Upper lobe of right lung (tissue), 1 donor: ENCODE data around the gene ZNF343. TPM values are rescaled to one million over a fixed set of nuclear protein-coding genes. Genes with fewer than 3 reads are reported as not detected.

ENCODE experiments used
- ATAC-seq: fragments of 200-7000 bp; cut with Tn5 transposase; one replicate; pipeline ENCODE4 v1.9.1; 2020; ENCODE audit warnings: mild to moderate bottlenecking, moderate library complexity
- DNase-seq: peaks from one replicate; pipeline ENCODE4 v3.0.0-alpha.2; 2020
- H3K27ac ChIP-seq: fragments of 200-600 bp; one replicate; pipeline ENCODE4 v1.8.0; 2022
- H3K27me3 ChIP-seq: fragments of 200-600 bp; one replicate; pipeline ENCODE4 v1.8.0; 2022; ENCODE audit warnings: mild to moderate bottlenecking
- H3K36me3 ChIP-seq: fragments of 200-600 bp; one replicate; pipeline ENCODE4 v1.8.0; 2022
- H3K4me1 ChIP-seq: fragments of 200-600 bp; one replicate; pipeline ENCODE4 v1.8.0; 2022
- H3K4me3 ChIP-seq: fragments of 200-600 bp; one replicate; pipeline ENCODE4 v1.8.0; 2022; ENCODE audit warnings: mild to moderate bottlenecking
- H3K9me3 ChIP-seq: fragments of 200-600 bp; one replicate; pipeline ENCODE4 v1.8.0; 2022
- intact Hi-C: fragments of 100-400 bp; cut with DNase I; formaldehyde crosslinking; loops from one replicate; pipeline ENCODE4 v1.11.0; 2022
- total RNA-seq: library from RNA; stranded (reverse); fragmentation: NEBNext Ultra II Directional; extraction: Animal tissue kit (Norgen Biotek cat#: 25700); gene quantifications from one replicate; pipeline ENCODE4 v1.2.1, GENCODE V29; 2021
- TF ChIP-seq, protein P1 (sequence below): fragments of 200-600 bp; IDR thresholded peaks from one replicate; pipeline ENCODE4 v1.8.0; 2022; ENCODE audit warnings: antibody characterized with exemption
- donor health status: DM: no; HTN: yes; CAD: no; lungs with severe emphysema.

ZNF343 gene
- total RNA-seq, 1 donor from 2014 or later: 8.3 TPM

DNA sequence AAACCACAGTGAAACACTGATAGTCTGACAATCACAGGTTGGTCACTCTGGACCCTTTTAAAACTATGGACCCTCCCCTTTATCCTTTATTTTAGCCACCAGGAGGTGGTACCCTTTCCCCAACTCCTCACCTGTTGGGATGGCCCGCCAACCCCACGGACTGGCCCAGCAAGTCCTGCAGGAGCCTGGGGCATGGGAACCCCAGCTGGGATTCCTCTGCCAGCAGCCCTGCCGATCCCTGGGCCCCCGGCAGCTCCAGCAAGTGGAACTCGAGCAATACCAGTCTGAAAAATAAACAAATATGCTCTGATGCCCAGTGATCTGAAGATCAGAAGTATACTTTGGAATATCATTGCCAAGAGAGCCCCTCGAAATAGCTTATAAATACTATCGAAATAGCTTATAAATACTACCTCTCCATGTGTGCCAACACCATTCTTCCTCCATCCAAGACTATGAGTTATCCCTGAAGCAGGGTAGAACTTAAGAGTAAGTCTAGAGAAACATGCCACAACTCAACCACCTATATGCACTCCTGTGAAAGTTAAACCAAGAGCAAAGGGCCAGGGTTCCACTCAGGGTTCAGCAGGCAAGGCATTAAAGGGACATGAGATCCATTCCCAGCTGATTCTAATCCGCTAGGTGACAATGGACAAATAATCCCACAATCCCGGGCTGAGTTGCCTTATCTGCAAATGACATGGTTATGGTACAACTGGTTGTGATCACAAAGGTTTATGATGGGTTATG, 44.9 kb downstream of the ZNF343 start:
- DNase-seq: no peak
- Histone ChIP-seq H3K9me3 (no peaks in the 10 kb centered on the region), H3K27ac (no peak overlapping the region), H3K4me3 (no peak overlapping the region), H3K4me1 (peaks cover 4% of the 10 kb centered on the region), H3K36me3 (peaks cover 90% of the 10 kb centered on the region), H3K27me3 (no peaks in the 10 kb centered on the region)
- TF ChIP-seq, protein P1, sequence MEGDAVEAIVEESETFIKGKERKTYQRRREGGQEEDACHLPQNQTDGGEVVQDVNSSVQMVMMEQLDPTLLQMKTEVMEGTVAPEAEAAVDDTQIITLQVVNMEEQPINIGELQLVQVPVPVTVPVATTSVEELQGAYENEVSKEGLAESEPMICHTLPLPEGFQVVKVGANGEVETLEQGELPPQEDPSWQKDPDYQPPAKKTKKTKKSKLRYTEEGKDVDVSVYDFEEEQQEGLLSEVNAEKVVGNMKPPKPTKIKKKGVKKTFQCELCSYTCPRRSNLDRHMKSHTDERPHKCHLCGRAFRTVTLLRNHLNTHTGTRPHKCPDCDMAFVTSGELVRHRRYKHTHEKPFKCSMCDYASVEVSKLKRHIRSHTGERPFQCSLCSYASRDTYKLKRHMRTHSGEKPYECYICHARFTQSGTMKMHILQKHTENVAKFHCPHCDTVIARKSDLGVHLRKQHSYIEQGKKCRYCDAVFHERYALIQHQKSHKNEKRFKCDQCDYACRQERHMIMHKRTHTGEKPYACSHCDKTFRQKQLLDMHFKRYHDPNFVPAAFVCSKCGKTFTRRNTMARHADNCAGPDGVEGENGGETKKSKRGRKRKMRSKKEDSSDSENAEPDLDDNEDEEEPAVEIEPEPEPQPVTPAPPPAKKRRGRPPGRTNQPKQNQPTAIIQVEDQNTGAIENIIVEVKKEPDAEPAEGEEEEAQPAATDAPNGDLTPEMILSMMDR: no peak
- ATAC-seq: no peak
- intact Hi-C loops: no loop called here

DNA sequence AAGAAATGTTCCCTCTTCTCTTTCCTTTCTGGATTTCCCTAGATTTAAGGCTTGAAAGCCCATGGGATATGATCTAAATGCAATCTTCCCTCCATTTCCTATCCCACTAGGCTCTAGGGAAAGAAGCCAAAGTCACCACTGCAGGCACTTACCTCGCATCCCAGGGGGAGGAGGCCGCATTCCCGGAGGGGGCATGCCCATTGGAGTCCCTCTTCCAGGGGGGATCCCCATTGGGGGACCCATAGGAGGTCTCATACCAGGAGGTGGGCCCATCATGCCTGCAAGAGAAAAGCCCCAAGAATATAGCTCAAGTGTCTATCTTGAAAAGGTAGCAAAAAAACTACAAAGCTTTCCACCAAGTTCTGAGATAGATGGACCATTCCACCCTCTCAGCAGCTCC, 46.2 kb downstream of the ZNF343 start:
- DNase-seq (no peak), ATAC-seq (no peak)
- H3K27ac ChIP-seq: no peak overlapping the region
- no peaks in the 10 kb centered on the region for H3K9me3 ChIP-seq
- no peaks in the 10 kb centered on the region for H3K4me1 ChIP-seq
- peaks cover 80% of the 10 kb centered on the region for H3K36me3 ChIP-seq
- TF ChIP-seq, protein P1: no peak
- intact Hi-C loops: no loop called here
- no peaks in the 10 kb centered on the region for H3K27me3 ChIP-seq
- no peak overlapping the region for H3K4me3 ChIP-seq

DNA sequence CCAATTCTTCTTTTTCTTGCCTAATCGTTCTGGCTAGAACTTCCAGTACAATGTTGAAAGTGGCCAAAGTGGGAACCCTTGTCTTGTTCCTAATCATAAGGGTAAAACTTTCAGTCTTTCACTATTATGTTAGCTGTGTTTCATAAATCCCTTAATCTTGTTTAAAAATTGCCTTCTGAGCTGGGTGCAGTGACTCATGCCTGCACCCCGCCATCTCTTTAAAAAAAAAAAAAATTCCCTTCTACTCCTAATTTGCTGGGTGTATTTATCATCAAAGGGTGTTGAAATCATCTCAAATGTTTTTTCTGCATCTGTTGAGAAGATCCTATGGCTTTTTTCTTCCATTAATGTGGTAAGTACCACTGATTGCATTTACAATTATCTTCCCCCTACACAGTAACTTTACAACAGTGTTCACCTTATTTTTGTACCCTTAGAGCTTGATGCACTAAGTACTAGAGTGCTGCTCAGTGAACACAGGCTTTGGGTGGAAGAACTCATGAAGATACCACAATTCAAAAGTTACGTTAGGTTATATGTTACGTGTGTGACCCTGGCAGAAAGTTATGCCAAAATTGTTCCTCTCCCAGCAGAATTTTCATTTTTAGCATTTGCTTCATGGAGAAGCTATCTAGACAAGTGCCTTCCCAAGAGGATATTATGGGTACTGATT, 47.8 kb downstream of the ZNF343 start:
- Histone ChIP-seq H3K27ac (no peak overlapping the region), H3K4me1 (no peaks in the 10 kb centered on the region), H3K9me3 (no peaks in the 10 kb centered on the region), H3K27me3 (no peaks in the 10 kb centered on the region), H3K36me3 (peaks cover 64% of the 10 kb centered on the region), H3K4me3 (no peak overlapping the region)
- ATAC-seq (no peak), DNase-seq (no peak)
- TF ChIP-seq, protein P1: no peak
- intact Hi-C loops: no loop called here

DNA sequence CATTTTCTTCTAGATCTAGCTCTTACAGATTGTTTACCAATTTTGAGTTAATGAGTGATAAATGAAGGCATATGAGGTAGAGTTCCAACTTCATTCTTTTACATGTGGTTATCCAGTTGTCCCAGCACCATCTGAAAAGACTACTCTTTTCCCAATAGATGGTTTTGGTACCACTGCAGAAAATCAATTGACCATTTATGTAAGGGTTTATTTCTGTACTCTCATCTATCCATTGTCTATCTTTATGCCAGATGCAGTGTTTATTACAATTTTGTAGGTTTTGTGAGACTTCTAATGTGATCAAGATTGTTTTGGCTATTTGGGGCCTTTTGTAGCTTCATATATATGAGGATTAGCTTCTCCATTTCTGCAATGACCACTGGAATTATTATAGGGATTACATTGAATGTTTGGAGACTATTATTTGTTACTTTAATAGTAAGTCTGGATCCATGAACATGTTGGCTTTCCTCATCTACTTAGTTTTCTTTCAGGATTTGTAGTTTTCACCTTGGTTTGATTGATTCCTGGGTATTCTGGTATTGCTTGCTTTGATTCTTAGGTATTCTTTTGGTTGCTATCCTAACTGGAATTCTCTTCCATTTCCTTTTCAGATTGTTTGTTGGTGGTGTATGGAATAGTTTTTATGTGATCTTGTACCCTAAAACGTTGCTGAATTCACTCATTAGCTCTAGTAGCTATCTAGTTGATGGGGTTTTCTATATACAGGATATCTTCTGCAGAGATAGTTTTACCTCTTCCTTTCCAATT, 48.5 kb downstream of the ZNF343 start:
- peaks cover 57% of the 10 kb centered on the region for H3K36me3 ChIP-seq

DNA sequence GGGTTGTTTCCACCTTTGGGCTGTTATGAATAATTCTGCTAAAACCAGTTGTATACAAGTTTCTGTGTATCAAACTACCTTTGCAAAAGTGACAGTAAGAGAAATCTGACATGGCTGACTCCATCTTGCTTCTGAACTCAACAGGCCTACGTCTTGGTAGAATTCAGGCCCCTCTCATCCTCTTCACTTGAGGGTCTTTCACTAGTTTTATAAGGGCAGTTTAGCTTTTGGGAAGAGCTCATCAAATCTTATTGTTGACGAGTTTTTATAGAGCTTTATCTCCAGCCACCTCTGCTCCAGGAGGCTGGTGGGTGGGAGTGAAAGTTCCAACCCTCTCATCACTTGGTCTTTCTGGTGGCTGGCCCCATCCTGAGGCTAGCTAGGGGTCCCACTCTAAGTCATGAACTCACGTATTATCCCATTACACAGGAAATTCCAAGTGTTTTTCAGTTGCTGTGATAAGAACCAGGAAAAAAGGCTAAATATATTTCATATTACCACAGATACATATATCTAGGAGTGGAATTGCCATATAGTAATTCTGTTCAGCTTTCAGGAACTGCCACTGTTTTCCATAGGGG, 49.7 kb downstream of the ZNF343 start:
- H3K27ac ChIP-seq: no peak overlapping the region
- intact Hi-C loops: no loop called here

More for the DNA sequence above, 48.5 kb downstream of the ZNF343 start:
- DNase-seq (no peak), ATAC-seq (no peak)
- no peak overlapping the region for H3K4me3 ChIP-seq
- intact Hi-C loops: no loop called here
- no peaks in the 10 kb centered on the region for H3K4me1 ChIP-seq
- no peak overlapping the region for H3K27ac ChIP-seq
- TF ChIP-seq, protein P1: no peak
- no peaks in the 10 kb centered on the region for H3K27me3 ChIP-seq
- H3K9me3 ChIP-seq: no peaks in the 10 kb centered on the region

More for the DNA sequence above, 49.7 kb downstream of the ZNF343 start:
- ATAC-seq: no peak
- no peaks in the 10 kb centered on the region for H3K9me3 ChIP-seq
- DNase-seq: no peak
- peaks cover 45% of the 10 kb centered on the region for H3K36me3 ChIP-seq
- TF ChIP-seq, protein P1: no peak
- H3K4me1 ChIP-seq: no peaks in the 10 kb centered on the region
- H3K27me3 ChIP-seq: no peaks in the 10 kb centered on the region
- H3K4me3 ChIP-seq: no peak overlapping the region
